GM12872 (cell line): ENCODE results near the gene ATP6V1E1.
A peak's percentile ranks its signal among the peaks of the same experiment; 100 is the strongest.

Experiments
- TF ChIP-seq, protein P1 (sequence below): IDR thresholded peaks from 3 replicates; pipeline ENCODE4 v1.5.1; 2011; ENCODE audit warnings: low read depth, mild to moderate bottlenecking, low read length, moderate library complexity; ENCODE audit not compliant: insufficient read depth

Gene ATP6V1E1

DNA sequence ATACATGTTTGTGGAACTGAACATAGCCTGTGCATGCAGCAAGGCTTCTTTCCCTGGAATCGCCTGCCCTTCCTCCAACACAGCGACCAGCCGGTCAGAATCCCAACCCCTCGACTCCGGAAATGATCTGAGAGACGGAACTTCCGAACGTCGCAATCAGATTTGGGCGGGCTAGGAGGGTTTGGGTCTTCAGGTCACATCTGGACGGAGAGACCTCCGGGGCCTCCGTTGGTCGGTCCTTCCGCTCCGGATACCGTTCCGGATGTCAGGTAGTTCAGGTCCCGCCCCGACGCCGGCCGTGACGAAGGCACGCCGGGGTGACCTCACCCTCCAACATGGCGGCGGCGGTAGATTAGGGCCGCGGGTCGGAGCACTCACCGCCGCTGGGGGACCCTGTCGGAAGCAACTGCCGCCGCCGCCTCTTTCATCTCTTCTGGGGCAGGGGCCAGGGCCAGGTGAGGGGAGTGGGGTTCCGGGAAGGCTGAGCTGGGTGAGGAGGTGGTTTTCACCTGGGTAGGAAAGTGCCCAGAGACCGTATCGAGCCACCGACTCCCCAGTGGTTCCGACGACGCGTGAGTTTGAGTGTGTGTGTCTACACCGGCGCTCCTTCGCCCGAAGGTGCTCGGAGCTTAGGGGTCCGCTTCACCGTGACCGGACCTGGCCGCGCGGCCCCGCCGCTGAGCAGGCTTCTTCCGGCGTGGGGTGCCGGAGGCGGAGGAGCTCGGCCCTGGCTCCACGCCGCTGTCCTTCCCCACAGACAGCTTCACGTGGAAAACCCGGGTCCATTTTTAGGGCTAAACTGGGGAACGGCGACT, 10.1 kb upstream of the ATP6V1E1 start, which contains the start of gene BCL2L13:
TSS of gene BCL2L13 (plus strand) at position 326 of the 815 bp plus-strand sequence. CDS start 16,955 bp downstream, outside the sequence.
- TF ChIP-seq, protein P1, sequence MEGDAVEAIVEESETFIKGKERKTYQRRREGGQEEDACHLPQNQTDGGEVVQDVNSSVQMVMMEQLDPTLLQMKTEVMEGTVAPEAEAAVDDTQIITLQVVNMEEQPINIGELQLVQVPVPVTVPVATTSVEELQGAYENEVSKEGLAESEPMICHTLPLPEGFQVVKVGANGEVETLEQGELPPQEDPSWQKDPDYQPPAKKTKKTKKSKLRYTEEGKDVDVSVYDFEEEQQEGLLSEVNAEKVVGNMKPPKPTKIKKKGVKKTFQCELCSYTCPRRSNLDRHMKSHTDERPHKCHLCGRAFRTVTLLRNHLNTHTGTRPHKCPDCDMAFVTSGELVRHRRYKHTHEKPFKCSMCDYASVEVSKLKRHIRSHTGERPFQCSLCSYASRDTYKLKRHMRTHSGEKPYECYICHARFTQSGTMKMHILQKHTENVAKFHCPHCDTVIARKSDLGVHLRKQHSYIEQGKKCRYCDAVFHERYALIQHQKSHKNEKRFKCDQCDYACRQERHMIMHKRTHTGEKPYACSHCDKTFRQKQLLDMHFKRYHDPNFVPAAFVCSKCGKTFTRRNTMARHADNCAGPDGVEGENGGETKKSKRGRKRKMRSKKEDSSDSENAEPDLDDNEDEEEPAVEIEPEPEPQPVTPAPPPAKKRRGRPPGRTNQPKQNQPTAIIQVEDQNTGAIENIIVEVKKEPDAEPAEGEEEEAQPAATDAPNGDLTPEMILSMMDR = no peak

- TF ChIP-seq, protein P1 = 0 out of 3 replicates have a peak, but pooled peaks have one; percentile 17
Observed at GRCh38 chr22:17638182-17638431, 9.6 kb upstream of the ATP6V1E1 start.

DNA sequence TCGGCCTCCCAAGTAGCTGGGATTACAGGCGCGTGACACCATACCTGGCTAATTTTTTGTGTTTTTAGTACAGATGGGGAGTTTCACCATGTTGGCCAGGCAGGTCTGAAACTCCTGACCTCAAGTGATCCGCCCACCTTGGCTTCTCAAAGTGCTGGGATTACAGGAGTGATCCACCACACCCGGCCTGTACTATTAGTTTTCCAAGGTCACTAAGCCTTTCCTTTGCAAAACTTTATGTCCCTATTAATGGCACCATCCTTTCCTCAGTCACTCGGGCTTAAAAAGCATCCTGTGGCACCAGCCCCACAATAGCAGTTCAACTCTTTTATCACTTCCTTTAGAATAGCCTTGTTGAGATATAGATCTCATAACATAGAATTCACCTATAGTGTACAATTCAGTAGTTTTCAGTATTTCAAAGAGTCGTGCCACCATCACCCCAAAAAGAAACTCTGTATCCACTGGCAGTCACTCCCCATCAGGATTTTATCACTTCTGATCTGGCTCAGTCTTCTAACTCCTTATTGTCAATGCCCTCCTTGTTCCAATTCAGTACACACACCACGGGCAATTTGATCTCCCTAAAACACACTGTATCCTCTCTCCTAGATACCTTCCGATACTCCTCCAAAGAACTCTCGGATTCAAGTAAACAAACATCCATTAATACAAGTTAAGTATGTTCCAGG, 9.1 kb upstream of the ATP6V1E1 start:
- TF ChIP-seq, protein P1 = no peak

GRCh38 chr22:17634696-17635095, 6.1 kb upstream of the ATP6V1E1 start:
- TF ChIP-seq, protein P1 = no peak

DNA sequence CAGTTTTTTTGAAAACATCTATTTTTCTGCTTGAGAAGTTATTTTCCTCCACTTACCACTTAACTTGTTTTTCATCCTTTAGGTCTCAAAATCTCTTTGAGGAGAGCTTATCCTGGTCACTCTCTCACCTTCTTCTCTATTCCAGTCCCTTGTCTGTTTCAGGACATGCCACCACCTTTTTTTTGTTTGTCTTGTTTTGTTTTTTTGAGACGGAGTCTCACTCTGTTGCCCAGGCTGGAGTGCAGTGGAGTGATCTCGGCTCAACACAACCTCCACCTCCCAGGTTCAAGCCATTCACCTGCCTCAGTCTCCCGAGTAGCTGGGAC, 5.4 kb upstream of the ATP6V1E1 start:
- TF ChIP-seq, protein P1 = no peak

- TF ChIP-seq, protein P1 = no peak
Observed at GRCh38 chr22:17633217-17633997, 4.9 kb upstream of the ATP6V1E1 start.

DNA sequence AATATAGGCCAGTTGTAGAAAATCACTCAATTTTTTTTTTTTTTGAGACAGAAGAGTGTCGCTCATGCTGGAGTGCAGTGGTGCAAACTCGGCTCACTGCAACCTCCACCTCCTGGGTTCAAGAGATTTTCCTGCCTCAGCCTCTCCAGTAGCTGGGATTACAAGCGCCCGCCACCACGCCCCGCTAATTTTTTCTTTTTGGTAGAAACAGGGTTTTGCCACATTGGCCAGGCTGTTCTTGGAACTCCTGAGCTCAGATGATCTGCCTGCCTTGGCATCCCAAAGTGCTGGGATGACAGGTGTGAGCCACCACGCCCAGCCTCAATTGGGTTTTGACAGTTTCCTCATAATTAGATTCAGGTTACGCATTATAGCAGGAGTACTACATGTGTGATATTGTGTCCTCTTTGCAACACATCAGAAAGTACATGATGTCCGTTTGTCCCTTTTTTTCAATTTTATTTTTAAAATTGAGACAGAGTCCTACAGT, 2.6 kb upstream of the ATP6V1E1 start:
- TF ChIP-seq, protein P1 = no peak
